ENCODE data around the gene PFKL. TPM values are rescaled to one million over a fixed set of nuclear protein-coding genes. Genes with fewer than 3 reads are reported as not detected.

The PFKL gene
- total RNA-seq, 1 donor from 2014 or later = 48.7 TPM

GRCh38 chr21:44312089-44312488 lies 12.2 kb downstream of the PFKL start:
- Histone ChIP-seq H3K36me3 (no peaks in the 10 kb centered on the region), H2AFZ (replicated peaks) (no peak overlapping the region), H3K9me3 (ENCODE audit: low read depth) (no peaks in the 10 kb centered on the region), H3K27ac (no peak overlapping the region), H3K4me2 (no peak overlapping the region), H3K9ac (no peak overlapping the region), H3K4me1 (peaks cover 7% of the 10 kb centered on the region), H4K20me1 (ENCODE audit: low read depth) (peaks cover 14% of the 10 kb centered on the region), H3K79me2 (ENCODE audit: low read depth) (no peaks in the 10 kb centered on the region), H3K4me3 (no peak overlapping the region), H3K27me3 (no peaks in the 10 kb centered on the region), H3F3A (ENCODE audit: low read depth) (no peaks in the 10 kb centered on the region)
- no peak for TF ChIP-seq CTCF (IDR thresholded peaks at IDR 0.05)
- TF ChIP-seq EZH2 (IDR thresholded peaks at IDR 0.05) = no peak
- no peak for TF ChIP-seq EZH2phosphoT487 (IDR thresholded peaks at IDR 0.05)
- Mint-ChIP-seq H3K36me3 (peaks cover 8% of the 10 kb centered on the region), H3K4me1 (peaks cover 16% of the 10 kb centered on the region), H3K4me3 (no peak overlapping the region), H3K9me3 (no peaks in the 10 kb centered on the region), H3K27ac (no peak overlapping the region), H3K27me3 (ENCODE audit: insufficient read depth, low read depth) (peaks cover 7% of the 10 kb centered on the region)
- no peak for DNase-seq (ENCODE audit: low spot score)

GRCh38 chr21:44312716-44313115 lies 12.9 kb downstream of the PFKL start:
- Mint-ChIP-seq H3K27ac (no peak overlapping the region), H3K9me3 (no peaks in the 10 kb centered on the region), H3K4me1 (peaks cover 13% of the 10 kb centered on the region), H3K4me3 (no peak overlapping the region), H3K27me3 (ENCODE audit: insufficient read depth, low read depth) (peaks cover 7% of the 10 kb centered on the region), H3K36me3 (peaks cover 8% of the 10 kb centered on the region)
- Histone ChIP-seq H3K36me3 (no peaks in the 10 kb centered on the region), H3K79me2 (ENCODE audit: low read depth) (no peaks in the 10 kb centered on the region), H3F3A (ENCODE audit: low read depth) (no peaks in the 10 kb centered on the region), H3K4me1 (peaks cover 7% of the 10 kb centered on the region), H3K27me3 (no peaks in the 10 kb centered on the region), H3K27ac (no peak overlapping the region), H4K20me1 (ENCODE audit: low read depth) (peaks cover 10% of the 10 kb centered on the region), H3K4me2 (no peak overlapping the region), H2AFZ (replicated peaks) (no peak overlapping the region), H3K9me3 (ENCODE audit: low read depth) (no peaks in the 10 kb centered on the region), H3K4me3 (no peak overlapping the region), H3K9ac (no peak overlapping the region)
- TF ChIP-seq EZH2phosphoT487 (IDR thresholded peaks at IDR 0.05) (no peak), EZH2 (IDR thresholded peaks at IDR 0.05) (no peak), CTCF (IDR thresholded peaks at IDR 0.05) (no peak)
- DNase-seq (ENCODE audit: low spot score) = no peak

- H3K4me3 Mint-ChIP-seq = no peak overlapping the region
- no peak overlapping the region for H3K4me3 ChIP-seq
- H3K36me3 ChIP-seq = no peaks in the 10 kb centered on the region
Observed at GRCh38 chr21:44313451-44313850, 13.6 kb downstream of the PFKL start.

More at GRCh38 chr21:44313451-44313850, 13.6 kb downstream of the PFKL start:
- DNase-seq (ENCODE audit: low spot score) = no peak
- H4K20me1 ChIP-seq (ENCODE audit: low read depth) = peaks cover 4% of the 10 kb centered on the region
- H3K36me3 Mint-ChIP-seq = peaks cover 8% of the 10 kb centered on the region
- H3K79me2 ChIP-seq (ENCODE audit: low read depth) = no peaks in the 10 kb centered on the region
- no peaks in the 10 kb centered on the region for H3K27me3 ChIP-seq
- no peak overlapping the region for H3K27ac Mint-ChIP-seq
- H3K27me3 Mint-ChIP-seq (ENCODE audit: insufficient read depth, low read depth) = peaks cover 7% of the 10 kb centered on the region
- no peaks in the 10 kb centered on the region for H3K9me3 ChIP-seq (ENCODE audit: low read depth)
- TF ChIP-seq EZH2phosphoT487 (IDR thresholded peaks at IDR 0.05) (no peak), EZH2 (IDR thresholded peaks at IDR 0.05) (no peak), CTCF (IDR thresholded peaks at IDR 0.05) (no peak)
- H3K4me1 ChIP-seq = peaks cover 7% of the 10 kb centered on the region
- H3K9me3 Mint-ChIP-seq = no peaks in the 10 kb centered on the region
- no peak overlapping the region for H3K27ac ChIP-seq
- no peak overlapping the region for H3K9ac ChIP-seq
- H3K4me1 Mint-ChIP-seq = peaks cover 7% of the 10 kb centered on the region
- no peaks in the 10 kb centered on the region for H3F3A ChIP-seq (ENCODE audit: low read depth)
- H2AFZ ChIP-seq (replicated peaks) = no peak overlapping the region
- no peak overlapping the region for H3K4me2 ChIP-seq

All from neural progenitor cell (in vitro differentiated cells).